Activated CD4-positive, CD25-positive, alpha-beta regulatory T cell treated with anti-CD3 and anti-CD28 coated beads, Interleukin-2, amount 50 U/mL, for 72 hours (primary cell): ENCODE measurements around the gene PLPPR5.
"Not testable (repeated sequence)": the region's sequence is repeated elsewhere in the genome, so short reads cannot be mapped to it uniquely, and the experiment has no call there.

Experiments
- DNase-seq: peaks from one replicate; pipeline ENCODE4 v3.0.0; 2021

PLPPR5 gene

DNA sequence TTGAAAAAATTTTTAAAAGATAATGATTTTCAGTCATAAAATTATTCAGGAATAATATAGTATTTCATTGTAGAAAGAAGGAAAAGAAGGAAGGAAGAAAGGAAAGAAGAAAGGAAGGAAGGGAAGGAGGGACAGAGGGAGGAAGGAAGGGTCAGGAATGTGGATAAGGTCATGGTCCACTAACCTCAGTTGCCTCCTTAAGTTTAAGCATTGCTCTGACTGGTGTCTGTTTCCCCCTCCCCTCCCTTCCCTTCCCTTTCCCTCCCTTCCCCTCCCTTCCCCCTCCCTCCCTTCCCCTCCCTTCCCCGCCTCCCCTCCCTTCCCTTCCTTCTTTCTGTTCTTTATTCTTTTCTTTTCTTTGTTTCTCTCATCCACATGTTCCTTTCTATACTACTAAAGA, 95.7 kb downstream of the PLPPR5 start:
- DNase-seq: no peak

GRCh38 chr1:98906809-98907208, 97.9 kb downstream of the PLPPR5 start:
- no peak for DNase-seq

GRCh38 chr1:98906361-98906760, 98.3 kb downstream of the PLPPR5 start:
- DNase-seq: no peak

- no peak for DNase-seq
Measured at GRCh38 chr1:98904684-98905083, 100.0 kb downstream of the PLPPR5 start.

DNA sequence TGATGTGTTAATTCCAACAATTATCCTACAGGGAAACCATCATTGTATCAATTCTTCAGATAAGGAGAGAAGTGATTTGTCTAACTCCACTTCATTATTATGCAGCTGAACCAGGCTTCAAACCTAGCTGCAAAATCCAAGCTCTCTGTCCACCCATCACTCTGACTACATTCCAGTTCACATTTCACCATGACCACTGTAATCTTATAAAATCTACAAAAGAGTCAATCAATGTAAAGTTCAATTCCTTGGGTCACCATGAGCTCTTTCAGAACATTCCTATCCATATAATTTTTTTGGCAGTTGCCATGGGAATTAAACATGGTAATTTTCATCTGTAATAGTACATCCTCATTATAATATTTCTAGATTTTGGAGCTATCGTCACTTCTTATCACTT, 100.9 kb downstream of the PLPPR5 start:
- DNase-seq: no peak

GRCh38 chr1:98903261-98903660, 101.4 kb downstream of the PLPPR5 start:
- no peak for DNase-seq

- no peak for DNase-seq
Measured at GRCh38 chr1:98898940-98899339, 105.7 kb downstream of the PLPPR5 start.

DNA sequence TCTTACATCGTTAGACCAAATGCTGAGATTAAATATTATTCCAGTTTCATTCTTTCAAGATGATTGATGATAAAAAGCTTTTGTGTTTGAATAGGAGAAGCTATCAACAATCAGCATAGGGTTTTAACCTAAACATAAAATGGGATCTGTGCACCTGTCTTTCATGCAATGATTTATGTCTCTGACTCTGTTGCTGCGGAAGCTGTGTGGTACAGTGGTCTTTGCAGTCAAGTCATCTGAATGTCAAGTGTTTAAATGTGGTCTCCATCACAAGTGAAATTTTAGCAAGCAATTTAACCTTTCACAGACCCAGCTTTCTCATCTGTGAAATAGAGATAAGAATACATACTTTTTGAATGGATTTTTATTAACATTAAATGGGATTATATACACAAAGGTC, 107.2 kb downstream of the PLPPR5 start:
- DNase-seq: no peak

GRCh38 chr1:98896711-98897445, 107.8 kb downstream of the PLPPR5 start:
- DNase-seq: no peak

DNA sequence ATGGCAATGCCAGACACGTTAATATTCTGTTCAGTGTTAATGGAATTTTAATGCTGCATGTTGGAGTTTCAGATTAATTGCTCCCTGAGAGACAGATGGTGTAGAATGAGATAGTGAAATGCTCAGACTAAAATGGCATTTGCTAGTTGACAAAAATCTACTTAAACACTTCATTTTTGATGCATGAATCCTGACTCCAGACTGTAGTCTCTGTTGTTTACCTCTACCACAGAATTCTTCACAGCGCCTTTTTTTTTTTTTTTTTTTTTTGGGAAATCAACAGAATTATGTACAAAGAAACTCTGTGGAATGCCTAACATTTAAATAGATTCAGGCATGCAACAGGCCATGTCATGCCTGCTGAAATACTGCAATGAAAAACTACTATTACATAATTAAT, 111.3 kb downstream of the PLPPR5 start:
- DNase-seq: no peak

- DNase-seq: no peak
Measured at GRCh38 chr1:98888869-98889268, 115.8 kb downstream of the PLPPR5 start.

DNA sequence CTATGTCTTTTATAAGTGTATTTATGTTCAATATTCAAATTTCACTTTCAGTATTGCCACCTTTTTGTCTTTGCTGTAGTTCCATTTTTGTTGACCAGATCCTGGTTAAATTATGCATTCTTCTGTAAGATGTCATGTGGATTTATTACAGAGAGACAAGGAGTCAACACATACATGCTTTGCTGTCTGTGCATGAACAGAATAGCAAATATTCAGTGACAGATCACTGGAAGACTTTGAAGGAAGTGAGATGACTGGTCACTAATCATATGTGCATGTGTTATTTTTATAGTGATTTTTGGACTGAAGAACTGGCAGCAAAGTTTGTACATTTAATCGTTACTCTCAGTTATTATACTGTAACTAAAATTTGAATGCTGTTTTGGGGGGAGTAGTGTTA, 117.2 kb downstream of the PLPPR5 start:
- no peak for DNase-seq

GRCh38 chr1:98884864-98885263, 119.8 kb downstream of the PLPPR5 start:
- DNase-seq: no peak

GRCh38 chr1:98881901-98882300, 122.8 kb downstream of the PLPPR5 start:
- DNase-seq: no peak

DNA sequence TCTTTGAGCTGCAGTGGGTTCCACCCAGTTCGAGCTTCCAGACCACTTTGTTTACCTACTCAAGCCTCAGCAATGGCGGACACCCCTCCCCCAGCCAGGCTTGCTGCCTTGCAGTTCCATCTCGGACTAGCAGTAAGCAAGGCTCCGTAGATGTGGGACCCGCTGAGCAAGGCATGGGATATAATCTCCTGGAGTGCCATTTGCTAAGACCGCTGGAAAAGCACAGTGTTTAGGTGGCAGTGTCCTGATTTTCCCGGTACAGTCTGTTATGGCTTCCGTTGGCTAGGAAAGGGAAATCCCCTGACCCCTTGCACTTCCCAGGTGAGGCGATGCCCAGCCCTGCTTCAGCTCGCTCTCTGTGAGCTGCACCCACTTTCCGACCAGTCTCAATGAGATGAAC, 123.4 kb downstream of the PLPPR5 start:
- not testable (repeated sequence) for DNase-seq

DNA sequence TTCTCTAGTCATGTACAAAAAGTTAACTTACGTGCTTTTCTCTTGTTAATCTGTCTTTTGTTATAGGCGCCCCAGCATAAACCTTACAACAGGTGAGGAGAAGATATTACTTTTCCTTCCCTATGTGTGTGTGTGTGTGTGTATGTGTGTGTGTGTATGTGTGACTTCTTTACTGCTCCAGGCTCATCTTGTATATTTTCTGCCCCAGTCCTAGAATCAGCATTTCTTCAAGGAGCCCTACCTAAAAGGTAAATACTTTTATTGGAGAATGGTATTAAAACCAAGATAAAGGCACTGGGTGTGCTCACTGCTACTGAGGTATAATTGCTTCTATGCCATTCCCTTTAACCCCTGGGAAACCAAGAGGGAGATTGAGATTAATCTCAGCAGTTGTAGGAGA, 129.8 kb downstream of the PLPPR5 start:
- DNase-seq: no peak

DNA sequence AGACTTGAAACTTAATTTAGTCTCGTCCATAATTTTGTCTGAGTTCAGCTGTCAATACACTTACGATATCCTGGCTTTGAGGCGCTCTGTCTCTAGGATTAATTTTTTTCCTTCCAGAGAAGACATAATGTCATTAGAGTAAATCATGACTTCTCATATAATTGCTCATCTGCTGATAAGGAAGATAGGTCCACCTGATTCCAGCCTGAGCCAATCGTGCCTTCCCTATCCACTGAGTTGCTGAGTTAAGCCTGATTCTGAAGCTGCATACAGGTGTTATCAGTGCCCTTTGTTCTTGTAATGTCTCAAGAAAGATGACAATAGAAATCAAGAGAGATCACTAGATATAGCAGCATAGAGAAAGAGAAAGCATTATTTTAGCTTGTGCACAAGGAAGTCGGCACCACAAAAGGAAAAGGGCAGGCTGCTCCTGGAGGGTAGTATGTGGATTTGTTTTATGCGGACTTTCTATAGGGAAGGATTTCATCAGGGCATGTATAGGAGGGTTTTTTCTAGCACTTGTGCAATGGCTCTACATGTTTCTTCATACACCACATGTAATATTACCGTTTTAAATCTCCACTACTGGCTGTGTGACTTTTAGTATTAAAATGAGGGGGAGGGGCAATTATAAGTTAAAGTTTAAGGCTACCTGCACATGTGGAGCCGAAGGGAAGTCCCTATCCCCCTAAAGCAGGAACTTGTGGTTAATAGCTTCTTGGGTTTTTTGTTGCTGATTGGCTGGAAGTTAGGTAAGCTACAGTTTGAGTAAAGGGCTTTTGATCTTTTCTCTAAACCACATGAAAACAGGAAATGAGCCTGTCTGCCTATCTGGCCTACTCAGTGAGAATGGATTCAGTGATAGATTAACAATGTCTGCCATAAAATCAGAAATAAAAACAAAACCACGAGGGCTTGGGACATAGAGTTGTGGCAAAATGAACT, 133.4 kb downstream of the PLPPR5 start:
- DNase-seq: no peak

GRCh38 chr1:98865796-98866195, 138.9 kb downstream of the PLPPR5 start:
- DNase-seq: no peak

- no peak for DNase-seq
Measured at GRCh38 chr1:98860329-98860728, 144.3 kb downstream of the PLPPR5 start.

- DNase-seq: no peak
Measured at GRCh38 chr1:98854137-98854536, 150.5 kb downstream of the PLPPR5 start.

DNA sequence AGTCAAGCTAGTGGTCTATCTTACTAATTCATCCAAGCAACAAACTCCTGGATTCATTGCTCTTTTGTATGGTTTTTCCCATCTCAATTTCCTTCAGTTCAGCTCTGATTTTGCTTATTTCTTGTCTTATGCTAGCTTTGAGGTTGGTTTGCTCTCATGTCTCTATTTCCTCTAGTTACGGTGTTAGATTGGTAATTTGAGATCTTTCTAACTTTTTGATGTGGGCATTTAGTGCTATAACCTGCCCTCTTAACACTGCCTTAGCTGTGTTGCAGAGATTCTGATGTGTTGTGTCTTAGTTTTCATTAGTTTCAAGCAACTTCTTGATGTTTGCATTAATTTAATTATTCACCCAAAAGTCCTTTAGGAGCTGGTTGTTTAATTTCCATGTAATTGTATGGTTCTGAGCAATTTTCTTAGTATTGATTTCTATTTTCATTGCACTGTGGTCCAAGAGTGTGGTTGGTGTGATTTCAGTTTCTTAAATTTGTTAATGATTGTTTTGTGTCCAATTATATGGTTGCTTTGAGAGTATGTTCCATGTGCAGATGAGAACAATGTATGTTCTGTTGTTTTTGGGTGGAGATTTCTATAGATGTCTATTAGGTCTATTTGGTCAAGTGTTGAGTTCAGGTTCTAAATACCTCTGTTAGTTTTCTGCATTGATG, 154.6 kb downstream of the PLPPR5 start:
- DNase-seq: no peak

- DNase-seq: no peak
Measured at GRCh38 chr1:98842241-98842640, 162.4 kb downstream of the PLPPR5 start.
